GM12873 (cell line): ENCODE data around the gene IL17C.

Source experiments
- CTCF ChIP-seq: IDR thresholded peaks from 2 replicates; pipeline ENCODE4 v1.5.1; 2012; ENCODE audit warnings: low read depth, mild to moderate bottlenecking, moderate library complexity, low read length, control low read depth; ENCODE audit not compliant: insufficient read depth; ENCODE audit errors: missing control alignments

Gene IL17C

GRCh38 chr16:88617268-88618031 is 20.9 kb upstream of the IL17C start:
- no peak for TF ChIP-seq CTCF

- no peak for TF ChIP-seq CTCF
Measured at GRCh38 chr16:88618182-88618955, 20.0 kb upstream of the IL17C start.

GRCh38 chr16:88618956-88619667 is 19.3 kb upstream of the IL17C start:
- no peak for TF ChIP-seq CTCF

- no peak for TF ChIP-seq CTCF
Measured at GRCh38 chr16:88619859-88620815, 18.2 kb upstream of the IL17C start.

- TF ChIP-seq CTCF: no peak
Measured at GRCh38 chr16:88622125-88622524, 16.2 kb upstream of the IL17C start.

GRCh38 chr16:88622866-88623265 is 15.5 kb upstream of the IL17C start:
- TF ChIP-seq CTCF: no peak
